Middle frontal gyrus (tissue), 1 donor: ENCODE measurements around the gene TUBB.

Experiments
- DNase-seq: peaks from one replicate; pipeline ENCODE4 v3.0.0-alpha.2; 2015; ENCODE audit warnings: low spot score; ENCODE audit errors: extremely low spot score

TUBB gene

DNA sequence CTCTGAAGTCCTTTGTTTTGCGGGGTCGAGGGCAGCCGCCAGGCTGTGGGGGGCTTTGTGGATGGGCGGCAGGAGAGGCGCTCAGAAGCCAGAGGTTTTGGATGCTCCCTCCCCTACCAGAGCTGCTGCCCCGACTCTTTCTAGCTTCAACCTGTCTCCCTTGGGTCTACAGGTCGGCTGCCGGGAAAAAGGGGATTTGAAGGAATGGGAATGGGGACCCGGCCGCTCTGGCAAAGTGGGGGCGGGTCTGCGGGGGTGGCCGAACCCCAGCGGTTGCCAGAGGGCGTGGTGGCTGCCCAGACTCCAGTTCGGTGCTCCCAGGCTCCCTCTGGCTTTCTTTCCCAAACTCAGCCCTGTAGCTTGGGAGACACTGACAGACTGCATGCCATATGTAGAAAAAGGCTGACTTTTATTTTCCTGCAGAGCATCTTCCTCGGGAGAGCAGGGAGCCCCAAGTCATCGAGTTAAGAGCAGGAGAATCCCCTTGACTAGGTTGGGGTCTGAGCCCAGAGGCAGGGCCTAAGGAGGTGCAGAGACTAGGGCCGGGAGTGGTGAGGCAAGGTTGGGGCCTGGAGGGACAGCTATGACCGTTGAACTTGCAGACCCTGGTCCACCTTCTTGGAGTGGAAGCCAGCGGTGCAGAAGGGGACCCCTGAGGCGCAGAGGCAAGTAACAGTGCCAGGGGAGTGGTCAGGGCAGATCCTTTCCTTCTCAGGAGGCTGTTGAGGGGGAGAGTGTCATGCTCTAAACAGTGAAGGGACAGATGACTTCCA lies 32.3 kb upstream of the TUBB start:
- no peak for DNase-seq

- no peak for DNase-seq
These were observed 31.6 kb upstream of the TUBB start for GRCh38 chr6:30688569-30688968.

GRCh38 chr6:30689022-30689865 lies 30.9 kb upstream of the TUBB start:
- no peak for DNase-seq

DNA sequence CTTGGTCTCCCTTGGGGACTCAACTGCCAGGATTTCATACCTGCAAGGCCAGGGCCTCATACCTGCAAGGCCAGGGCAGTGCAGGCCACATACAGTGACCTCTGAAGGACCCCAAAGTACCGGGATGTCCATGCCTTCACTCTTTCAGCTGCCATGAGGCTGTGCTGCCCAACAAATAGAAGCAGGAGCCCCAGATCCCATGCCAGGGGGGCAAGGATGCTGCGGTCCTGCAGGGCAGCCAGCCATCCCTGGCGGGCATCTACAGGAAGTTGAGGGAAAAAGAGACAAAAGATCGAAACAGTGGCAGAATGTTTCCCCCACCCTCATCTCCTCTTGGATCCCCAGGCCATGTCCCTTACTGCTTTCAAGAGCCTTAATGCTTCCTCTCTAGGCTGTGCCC lies 30.2 kb upstream of the TUBB start:
- no peak for DNase-seq

DNA sequence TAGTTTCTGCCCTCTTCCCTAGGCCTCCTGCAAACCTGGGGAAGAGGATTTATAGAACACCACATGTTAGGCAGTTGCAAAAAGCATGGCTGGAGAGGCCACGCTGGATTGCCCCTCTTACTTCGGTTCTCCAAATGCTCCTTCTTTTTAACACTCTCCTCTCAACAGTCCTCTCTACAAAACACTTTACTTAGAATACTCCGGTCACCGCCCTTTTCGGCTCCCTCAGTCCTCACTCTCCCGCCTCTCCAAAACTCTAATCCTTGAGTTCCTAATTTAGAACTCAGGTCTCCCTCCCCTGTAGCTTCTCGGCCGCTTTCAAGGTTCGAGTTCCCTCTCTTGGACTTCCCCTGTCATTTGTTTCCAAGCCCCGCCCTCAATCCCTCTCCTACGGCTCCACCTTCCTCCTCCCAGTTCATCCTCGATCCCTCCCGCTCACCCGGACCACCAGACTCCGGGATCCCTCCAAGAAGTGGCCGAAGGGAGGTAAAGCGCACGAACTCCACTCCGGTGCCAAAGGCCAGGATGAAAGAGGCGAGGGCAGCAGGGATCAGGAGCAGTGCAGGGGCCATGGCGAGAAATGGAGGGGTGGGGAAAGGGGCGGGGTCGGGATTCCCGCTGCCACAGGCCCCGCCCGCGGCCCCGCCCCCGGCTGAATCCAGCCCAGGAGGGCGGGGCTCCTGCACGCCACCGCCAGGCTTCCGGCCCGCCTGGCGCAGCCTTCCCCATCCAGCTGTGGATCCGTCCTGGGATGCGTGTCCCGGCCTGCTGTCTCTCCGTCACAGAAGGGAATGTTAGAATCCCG lies 29.5 kb upstream of the TUBB start, which contains the start of gene NRM:
Gene NRM, minus strand, starts transcription at position 582 of the 805 bp plus-strand sequence. Its CDS starts 10 bp downstream, at position 572.
- peak; percentile 66 for DNase-seq

- DNase-seq, result no peak
These were observed 28.8 kb upstream of the TUBB start for GRCh38 chr6:30691208-30691847.

DNA sequence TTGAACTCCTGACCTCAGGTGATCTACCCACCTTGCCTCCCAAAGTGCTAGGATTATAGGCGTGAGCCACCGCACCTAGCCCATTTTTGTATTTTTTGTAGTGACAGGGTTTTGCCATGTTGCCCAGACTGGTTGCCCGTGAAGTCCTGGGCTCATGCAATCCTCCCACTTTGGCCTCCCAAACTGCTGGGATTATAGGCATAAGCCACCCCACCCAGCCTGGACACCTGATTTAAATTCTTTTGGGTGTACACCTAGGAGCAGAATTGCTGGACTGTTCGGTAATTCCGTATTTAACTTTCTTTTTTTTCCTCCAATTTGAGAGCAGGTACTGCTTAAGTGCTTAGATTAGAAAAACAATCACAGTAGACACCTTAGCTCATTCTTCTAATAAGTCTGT lies 23.7 kb upstream of the TUBB start:
- DNase-seq, result no peak

DNA sequence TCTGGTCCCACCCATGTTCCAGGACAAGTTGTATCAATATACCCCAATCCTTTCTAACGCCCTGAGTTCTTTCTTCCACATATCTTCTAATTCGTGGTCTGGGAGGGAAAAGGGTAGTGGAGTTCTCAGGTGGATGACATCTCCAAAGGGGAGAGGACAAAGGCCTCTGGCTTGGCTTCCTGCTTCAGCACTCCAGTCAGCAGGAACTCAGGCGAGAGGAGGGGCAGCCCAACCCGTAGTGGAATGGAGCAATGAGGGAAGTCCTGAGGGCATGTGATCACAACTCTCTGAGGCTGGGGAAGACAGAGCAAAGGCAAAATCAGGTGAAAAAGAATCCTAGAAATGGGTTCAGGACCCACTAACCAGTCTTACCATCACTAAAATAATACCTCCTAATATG lies 19.8 kb upstream of the TUBB start:
- DNase-seq, result no peak

- no peak for DNase-seq
These were observed 17.1 kb upstream of the TUBB start for GRCh38 chr6:30703011-30703410.

- DNase-seq, result no peak
These were observed 16.3 kb upstream of the TUBB start for GRCh38 chr6:30703821-30704220.

DNA sequence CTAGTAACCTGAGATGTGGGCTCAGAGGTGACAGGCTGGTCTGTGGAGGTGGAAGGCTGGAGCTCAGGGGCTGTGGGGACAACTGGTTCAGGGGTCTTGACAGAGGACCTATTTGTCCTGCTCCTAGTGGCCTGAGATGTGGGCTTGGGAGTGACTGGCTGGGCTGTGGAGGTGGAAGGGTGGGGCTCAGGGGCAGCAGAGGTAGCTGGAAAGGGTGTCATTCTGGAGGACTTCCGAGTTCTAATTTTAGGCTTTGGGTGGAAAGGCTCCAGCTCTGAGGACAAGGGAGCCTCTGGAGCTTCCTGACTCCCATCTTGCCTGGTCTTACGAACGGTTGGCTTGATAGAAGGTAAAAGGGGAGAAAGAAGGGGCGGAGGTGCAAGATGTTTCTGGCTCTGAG lies 14.5 kb upstream of the TUBB start:
- no peak for DNase-seq

GRCh38 chr6:30707281-30707850 lies 12.8 kb upstream of the TUBB start:
- DNase-seq, result no peak

DNA sequence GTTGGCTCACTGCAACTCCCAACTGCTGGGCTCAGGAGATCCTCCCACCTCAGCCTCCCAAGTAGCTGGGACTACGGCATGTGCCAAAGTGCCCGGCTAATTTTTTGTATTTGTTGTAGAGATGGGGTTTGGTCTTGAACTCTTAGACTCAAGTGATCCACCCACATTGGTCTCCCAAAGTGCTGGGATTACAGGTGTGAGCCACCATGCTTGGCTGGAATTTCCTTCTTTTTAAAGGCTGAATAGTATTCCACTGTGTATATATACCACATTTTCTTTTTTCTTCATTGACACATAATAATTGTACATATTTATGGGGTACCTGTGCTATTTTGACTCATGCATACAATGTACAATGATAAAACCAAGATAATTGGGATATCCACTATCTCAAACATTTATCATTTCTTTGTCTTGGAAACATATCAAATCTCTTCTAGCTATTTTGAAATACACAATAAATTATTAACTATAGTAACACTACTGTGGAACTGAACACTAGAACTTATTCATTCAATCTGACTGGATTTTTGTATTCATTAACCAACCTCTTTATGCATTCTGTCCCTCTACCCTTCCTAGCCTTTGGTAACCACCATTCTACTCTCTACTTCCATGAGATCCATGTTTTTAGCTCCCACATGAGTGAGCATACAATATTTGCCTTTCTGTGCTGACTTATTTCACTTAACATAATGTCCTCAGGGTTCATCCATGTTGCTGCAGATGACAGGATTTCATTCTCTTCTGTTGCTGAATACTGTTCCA lies 10.9 kb upstream of the TUBB start:
- no peak for DNase-seq

DNA sequence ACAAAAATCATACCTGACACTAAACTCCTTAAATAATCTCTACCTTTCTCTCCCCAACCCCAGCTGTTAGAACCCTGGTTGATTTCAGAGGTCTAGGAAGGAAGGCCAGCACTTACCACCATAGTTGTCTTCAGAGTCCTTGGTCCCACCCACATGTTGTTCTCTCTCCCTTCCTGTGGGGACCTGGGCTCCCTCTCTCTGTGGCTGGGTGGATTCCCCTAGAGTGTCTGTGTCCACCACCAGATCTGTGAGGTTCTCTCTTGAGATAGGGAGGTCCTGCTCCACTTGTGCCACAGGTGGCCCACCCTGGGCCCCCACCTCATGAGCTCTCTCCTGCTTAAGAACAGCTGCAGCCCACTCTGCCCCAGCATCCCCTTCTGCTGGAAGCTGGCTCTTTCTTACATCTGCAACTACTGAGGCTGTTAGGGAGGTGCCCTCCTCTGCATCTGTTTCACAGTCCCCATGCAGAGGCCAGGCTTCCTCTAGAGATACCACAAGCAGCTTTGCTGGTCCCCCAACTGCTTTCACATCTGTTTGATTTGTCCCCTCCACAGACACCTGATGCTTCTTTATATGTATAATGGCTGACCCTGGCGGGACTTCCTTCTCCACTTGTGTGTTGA lies 8.3 kb upstream of the TUBB start:
- DNase-seq, result no peak

DNA sequence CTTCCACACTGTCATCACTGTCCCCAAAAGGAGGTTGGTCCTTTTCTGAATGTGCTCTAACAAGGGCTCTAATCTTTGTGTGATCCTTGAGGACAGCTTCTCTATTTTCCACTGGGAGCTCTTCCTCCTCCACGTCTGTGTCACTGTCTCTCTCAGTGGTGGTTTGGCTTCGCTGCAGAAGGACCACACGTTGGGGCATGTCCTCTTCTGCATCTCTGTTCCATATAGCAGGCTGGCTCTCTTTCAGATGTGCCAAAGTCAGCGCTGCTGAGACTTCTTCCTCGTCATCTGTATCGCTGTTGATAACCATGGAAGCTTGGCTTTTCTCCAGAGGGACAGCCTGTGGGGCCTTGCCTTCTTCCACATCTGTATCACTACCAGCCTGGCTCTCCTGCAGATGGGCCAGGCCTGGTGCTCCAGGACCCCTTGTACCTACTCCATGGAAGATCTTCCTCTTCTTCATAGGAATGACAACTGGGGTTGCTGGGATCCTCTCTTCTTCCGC lies 7.7 kb upstream of the TUBB start:
- DNase-seq, result no peak

GRCh38 chr6:30714263-30714662 lies 5.9 kb upstream of the TUBB start:
- no peak for DNase-seq

DNA sequence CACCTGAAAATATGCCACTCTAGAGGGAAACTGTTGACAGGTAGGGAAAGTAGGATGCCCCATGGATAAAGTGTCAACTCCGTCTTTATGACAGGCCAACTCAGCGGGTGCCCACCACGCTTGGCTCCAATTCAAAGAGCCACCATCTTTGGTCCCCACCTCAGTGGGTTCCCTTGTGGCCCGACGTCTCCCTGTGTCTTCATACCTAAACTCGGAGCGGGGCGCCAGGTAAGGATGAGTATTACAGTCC lies 3.3 kb upstream of the TUBB start:
- DNase-seq, result no peak

GRCh38 chr6:30717129-30717844 lies 2.9 kb upstream of the TUBB start, which contains the start of gene MDC1:
Gene MDC1 (minus strand): TSS chr6:30717281. CDS start chr6:30715175, 2,106 bp downstream.
- peak; percentile 98 for DNase-seq
